ENCODE results near the gene OTOGL. TPM values are rescaled to one million over a fixed set of nuclear protein-coding genes. Genes with fewer than 3 reads are reported as not detected.
"Not testable (repeated sequence)": the region's sequence is repeated elsewhere in the genome, so short reads cannot be mapped to it uniquely, and the experiment has no call there.

OTOGL gene
- polyA plus RNA-seq, 3 donors: not detected

- no peaks in the 10 kb centered on the region for H3K36me3 Mint-ChIP-seq
- no peaks in the 10 kb centered on the region for H3K79me2 ChIP-seq (ENCODE audit: insufficient read depth, low read length)
- no peak overlapping the region for H3K9ac ChIP-seq (ENCODE audit: insufficient read depth, low read length, poor library complexity, severe bottlenecking)
- no peak overlapping the region for H3K27ac Mint-ChIP-seq
- intact Hi-C loops (cut with micrococcal nuclease): no loop called here
- H3K36me3 ChIP-seq (replicated peaks in 1 of 2; ENCODE audit: control insufficient read depth in 1 of 2, insufficient read depth in 2 of 2, low read length in 2 of 2): no peaks in the 10 kb centered on the region
- H3K4me1 ChIP-seq (ENCODE audit: control insufficient read depth in 1 of 2, insufficient read depth in 2 of 2, low read length in 2 of 2): no peaks in the 10 kb centered on the region
- H3K9me3 Mint-ChIP-seq: peaks cover 0 to 5% (median 0%) of the 10 kb centered on the region in 7 donors
- H3K4me2 ChIP-seq (replicated peaks; ENCODE audit: extremely low read depth, low read length, poor library complexity, severe bottlenecking): no peak overlapping the region
- H4K20me1 ChIP-seq (ENCODE audit: insufficient read depth, low read length): no peaks in the 10 kb centered on the region
- no peak for DNase-seq
- no peak overlapping the region for H2AFZ ChIP-seq (ENCODE audit: insufficient read depth, low read depth, low read length, poor library complexity, severe bottlenecking)
- H3K27ac ChIP-seq (ENCODE audit: low read depth in 1 of 2, low read length in 2 of 2): no peak overlapping the region
- H3K4me3 ChIP-seq (replicated peaks in 1 of 3; ENCODE audit: low read depth in 2 of 3, low read length in 3 of 3): no peak overlapping the region
- H3K4me3 Mint-ChIP-seq: no peak overlapping the region
- H3K9me3 ChIP-seq (replicated peaks in 1 of 2; ENCODE audit: control insufficient read depth in 1 of 2, insufficient read depth in 1 of 2, low read length in 2 of 2): no peaks in the 10 kb centered on the region
- peaks cover 5% of the 10 kb centered on the region for H3K4me1 Mint-ChIP-seq
- WGBS (ENCODE audit: insufficient coverage): no CpG with 5 or more reads among the region's 1 CpG
- no peaks in the 10 kb centered on the region for H3K27me3 ChIP-seq (ENCODE audit: control insufficient read depth in 2 of 2, insufficient read depth in 2 of 2, low read length in 2 of 2)
- TF ChIP-seq, protein P1, sequence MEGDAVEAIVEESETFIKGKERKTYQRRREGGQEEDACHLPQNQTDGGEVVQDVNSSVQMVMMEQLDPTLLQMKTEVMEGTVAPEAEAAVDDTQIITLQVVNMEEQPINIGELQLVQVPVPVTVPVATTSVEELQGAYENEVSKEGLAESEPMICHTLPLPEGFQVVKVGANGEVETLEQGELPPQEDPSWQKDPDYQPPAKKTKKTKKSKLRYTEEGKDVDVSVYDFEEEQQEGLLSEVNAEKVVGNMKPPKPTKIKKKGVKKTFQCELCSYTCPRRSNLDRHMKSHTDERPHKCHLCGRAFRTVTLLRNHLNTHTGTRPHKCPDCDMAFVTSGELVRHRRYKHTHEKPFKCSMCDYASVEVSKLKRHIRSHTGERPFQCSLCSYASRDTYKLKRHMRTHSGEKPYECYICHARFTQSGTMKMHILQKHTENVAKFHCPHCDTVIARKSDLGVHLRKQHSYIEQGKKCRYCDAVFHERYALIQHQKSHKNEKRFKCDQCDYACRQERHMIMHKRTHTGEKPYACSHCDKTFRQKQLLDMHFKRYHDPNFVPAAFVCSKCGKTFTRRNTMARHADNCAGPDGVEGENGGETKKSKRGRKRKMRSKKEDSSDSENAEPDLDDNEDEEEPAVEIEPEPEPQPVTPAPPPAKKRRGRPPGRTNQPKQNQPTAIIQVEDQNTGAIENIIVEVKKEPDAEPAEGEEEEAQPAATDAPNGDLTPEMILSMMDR (IDR thresholded peaks at IDR 0.05): no peak
- H3K27me3 Mint-ChIP-seq (ENCODE audit: low read depth in 3 of 3): peaks cover 1 to 2% (median 1%) of the 10 kb centered on the region in 3 donors
Measured at GRCh38 chr12:80226576-80226975, 127.2 kb downstream of the OTOGL start.

DNA sequence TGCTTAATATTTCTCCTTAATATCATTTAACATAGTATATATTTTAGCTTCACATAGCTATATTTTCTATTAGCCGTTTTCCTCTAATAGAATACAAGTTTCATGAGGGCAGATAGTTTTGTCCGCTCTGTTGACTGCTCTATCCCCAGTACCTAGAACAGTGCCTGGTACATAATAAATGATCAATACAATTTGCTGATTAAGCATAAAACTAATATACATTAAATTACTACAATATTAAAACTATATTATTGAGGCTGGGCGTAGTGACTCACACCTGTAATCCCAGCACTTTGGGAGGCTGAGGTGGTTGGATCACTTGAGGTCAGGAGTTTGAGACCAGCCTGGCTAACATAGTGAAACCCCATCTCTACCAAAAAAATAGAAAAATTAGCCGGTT lies 128.6 kb downstream of the OTOGL start:
- H3K9ac ChIP-seq (ENCODE audit: insufficient read depth, low read length, poor library complexity, severe bottlenecking); H3K4me3 Mint-ChIP-seq; DNase-seq; H3K4me3 ChIP-seq (replicated peaks in 1 of 3; ENCODE audit: low read depth in 2 of 3, low read length in 3 of 3); H3K27ac ChIP-seq (ENCODE audit: low read depth in 1 of 2, low read length in 2 of 2); H3K4me1 ChIP-seq (ENCODE audit: control insufficient read depth in 1 of 2, insufficient read depth in 2 of 2, low read length in 2 of 2); H3K27me3 ChIP-seq (ENCODE audit: control insufficient read depth in 2 of 2, insufficient read depth in 2 of 2, low read length in 2 of 2); H3K4me1 Mint-ChIP-seq; H3K36me3 ChIP-seq (replicated peaks in 1 of 2; ENCODE audit: control insufficient read depth in 1 of 2, insufficient read depth in 2 of 2, low read length in 2 of 2); H2AFZ ChIP-seq (ENCODE audit: insufficient read depth, low read depth, low read length, poor library complexity, severe bottlenecking); H3K9me3 ChIP-seq (replicated peaks in 1 of 2; ENCODE audit: control insufficient read depth in 1 of 2, insufficient read depth in 1 of 2, low read length in 2 of 2); H3K27ac Mint-ChIP-seq; H4K20me1 ChIP-seq (ENCODE audit: insufficient read depth, low read length); H3K36me3 Mint-ChIP-seq; H3K27me3 Mint-ChIP-seq (ENCODE audit: low read depth in 3 of 3); H3K9me3 Mint-ChIP-seq; H3K79me2 ChIP-seq (ENCODE audit: insufficient read depth, low read length); H3K4me2 ChIP-seq (replicated peaks; ENCODE audit: extremely low read depth, low read length, poor library complexity, severe bottlenecking); intact Hi-C loops (cut with micrococcal nuclease): not testable (repeated sequence)
- 100% methylated on average over 1 of the region's 4 CpGs for WGBS (ENCODE audit: insufficient coverage)
